Measurements from ENCODE around the gene PCDH7. TPM values are rescaled to one million over a fixed set of nuclear protein-coding genes. Genes with fewer than 3 reads are reported as not detected.

The PCDH7 gene
- polyA plus RNA-seq, 1 donor from 2014 or later, result 12.6 TPM

DNA sequence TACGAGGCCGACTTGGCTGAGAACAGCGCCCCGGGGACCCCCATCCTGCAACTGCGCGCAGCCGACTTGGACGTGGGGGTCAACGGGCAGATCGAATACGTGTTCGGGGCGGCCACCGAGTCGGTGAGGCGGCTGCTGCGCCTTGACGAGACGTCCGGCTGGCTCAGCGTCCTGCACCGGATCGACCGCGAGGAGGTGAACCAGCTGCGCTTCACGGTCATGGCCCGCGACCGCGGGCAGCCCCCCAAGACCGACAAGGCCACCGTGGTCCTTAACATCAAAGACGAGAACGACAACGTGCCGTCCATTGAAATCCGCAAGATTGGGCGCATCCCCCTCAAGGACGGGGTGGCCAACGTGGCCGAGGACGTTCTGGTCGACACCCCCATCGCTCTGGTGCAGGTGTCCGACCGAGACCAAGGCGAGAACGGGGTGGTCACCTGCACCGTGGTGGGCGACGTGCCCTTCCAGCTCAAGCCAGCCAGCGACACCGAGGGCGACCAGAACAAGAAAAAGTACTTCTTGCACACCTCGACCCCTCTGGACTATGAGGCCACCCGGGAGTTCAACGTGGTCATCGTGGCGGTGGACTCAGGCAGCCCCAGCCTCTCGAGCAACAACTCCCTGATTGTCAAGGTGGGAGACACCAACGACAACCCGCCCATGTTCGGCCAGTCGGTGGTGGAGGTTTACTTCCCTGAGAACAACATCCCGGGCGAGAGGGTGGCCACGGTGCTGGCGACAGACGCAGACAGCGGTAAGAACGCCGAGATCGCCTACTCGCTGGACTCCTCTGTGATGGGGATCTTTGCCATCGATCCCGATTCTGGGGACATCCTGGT, 2.4 kb downstream of the PCDH7 start:
- peaks cover 53% of the 10 kb centered on the region for H3K79me2 ChIP-seq (replicated peaks; ENCODE audit: insufficient read depth, low read length)
- no peaks in the 10 kb centered on the region for H3K27me3 ChIP-seq (ENCODE audit: insufficient read depth, low read depth, low read length)
- H3K4me3 ChIP-seq (ENCODE audit: low read length), result peak overlapping the region; percentile 96
- H4K20me1 ChIP-seq (ENCODE audit: insufficient read depth), result no peaks in the 10 kb centered on the region
- H3F3A ChIP-seq (ENCODE audit: insufficient read depth, low read length, poor library complexity, severe bottlenecking), result no peaks in the 10 kb centered on the region
- peak overlapping the region; percentile 80 for H3K9ac ChIP-seq (ENCODE audit: low read length)
- no peaks in the 10 kb centered on the region for H3K9me2 ChIP-seq (ENCODE audit: insufficient read depth, low read length)
- no peaks in the 10 kb centered on the region for H3K9me3 ChIP-seq (ENCODE audit: low read length)
- H2AFZ ChIP-seq (ENCODE audit: low read depth, low read length), result peak overlapping the region; percentile 38
- no peak overlapping the region for H3K4me2 ChIP-seq (ENCODE audit: low read length)
- TF ChIP-seq POLR2AphosphoS5 (IDR thresholded peaks at IDR 0.05), result no peak
- TF ChIP-seq EP300 (conservative IDR thresholded peaks at IDR 0.05; ENCODE audit: poor library complexity, severe bottlenecking), result no peak
- TF ChIP-seq EZH2 (IDR thresholded peaks at IDR 0.05; ENCODE audit: borderline replicate concordance, insufficient read depth, low read length, poor library complexity, severe bottlenecking), result no peak
- no peak for TF ChIP-seq REST (IDR thresholded peaks at IDR 0.05; ENCODE audit: borderline replicate concordance)
- TF ChIP-seq, protein P1, sequence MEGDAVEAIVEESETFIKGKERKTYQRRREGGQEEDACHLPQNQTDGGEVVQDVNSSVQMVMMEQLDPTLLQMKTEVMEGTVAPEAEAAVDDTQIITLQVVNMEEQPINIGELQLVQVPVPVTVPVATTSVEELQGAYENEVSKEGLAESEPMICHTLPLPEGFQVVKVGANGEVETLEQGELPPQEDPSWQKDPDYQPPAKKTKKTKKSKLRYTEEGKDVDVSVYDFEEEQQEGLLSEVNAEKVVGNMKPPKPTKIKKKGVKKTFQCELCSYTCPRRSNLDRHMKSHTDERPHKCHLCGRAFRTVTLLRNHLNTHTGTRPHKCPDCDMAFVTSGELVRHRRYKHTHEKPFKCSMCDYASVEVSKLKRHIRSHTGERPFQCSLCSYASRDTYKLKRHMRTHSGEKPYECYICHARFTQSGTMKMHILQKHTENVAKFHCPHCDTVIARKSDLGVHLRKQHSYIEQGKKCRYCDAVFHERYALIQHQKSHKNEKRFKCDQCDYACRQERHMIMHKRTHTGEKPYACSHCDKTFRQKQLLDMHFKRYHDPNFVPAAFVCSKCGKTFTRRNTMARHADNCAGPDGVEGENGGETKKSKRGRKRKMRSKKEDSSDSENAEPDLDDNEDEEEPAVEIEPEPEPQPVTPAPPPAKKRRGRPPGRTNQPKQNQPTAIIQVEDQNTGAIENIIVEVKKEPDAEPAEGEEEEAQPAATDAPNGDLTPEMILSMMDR (IDR thresholded peaks at IDR 0.05; ENCODE audit: poor library complexity, severe bottlenecking), result no peak
- TF ChIP-seq SMC3 (conservative IDR thresholded peaks at IDR 0.05; ENCODE audit: poor library complexity), result no peak
- no peak for TF ChIP-seq MXI1 (conservative IDR thresholded peaks at IDR 0.05; ENCODE audit: poor library complexity, severe bottlenecking)
- TF ChIP-seq RAD21 (conservative IDR thresholded peaks at IDR 0.05), result no peak
- no peak for TF ChIP-seq TAF1 (IDR thresholded peaks at IDR 0.05; ENCODE audit: low read depth)
- no peak overlapping the region for H3K27ac ChIP-seq (ENCODE audit: low read length)
- H3K36me3 ChIP-seq (ENCODE audit: insufficient read depth, low read length), result no peaks in the 10 kb centered on the region

GRCh38 chr4:30723201-30723955, 3.2 kb downstream of the PCDH7 start:
- H3K36me3 ChIP-seq (ENCODE audit: insufficient read depth, low read length), result no peaks in the 10 kb centered on the region
- TF ChIP-seq EP300 (conservative IDR thresholded peaks at IDR 0.05; ENCODE audit: poor library complexity, severe bottlenecking), result no peak
- TF ChIP-seq, protein P1 (IDR thresholded peaks at IDR 0.05; ENCODE audit: poor library complexity, severe bottlenecking), result no peak
- no peak for TF ChIP-seq REST (IDR thresholded peaks at IDR 0.05; ENCODE audit: borderline replicate concordance)
- TF ChIP-seq EZH2 (IDR thresholded peaks at IDR 0.05; ENCODE audit: borderline replicate concordance, insufficient read depth, low read length, poor library complexity, severe bottlenecking), result no peak
- TF ChIP-seq SMC3 (conservative IDR thresholded peaks at IDR 0.05; ENCODE audit: poor library complexity), result no peak
- H3K27me3 ChIP-seq (ENCODE audit: insufficient read depth, low read depth, low read length), result no peaks in the 10 kb centered on the region
- peak overlapping the region; percentile 80 for H3K9ac ChIP-seq (ENCODE audit: low read length)
- no peaks in the 10 kb centered on the region for H3F3A ChIP-seq (ENCODE audit: insufficient read depth, low read length, poor library complexity, severe bottlenecking)
- H4K20me1 ChIP-seq (ENCODE audit: insufficient read depth), result no peaks in the 10 kb centered on the region
- no peak overlapping the region for H3K27ac ChIP-seq (ENCODE audit: low read length)
- no peaks in the 10 kb centered on the region for H3K9me2 ChIP-seq (ENCODE audit: insufficient read depth, low read length)
- H2AFZ ChIP-seq (ENCODE audit: low read depth, low read length), result no peak overlapping the region
- peak overlapping the region; percentile 96 for H3K4me3 ChIP-seq (ENCODE audit: low read length)
- H3K79me2 ChIP-seq (replicated peaks; ENCODE audit: insufficient read depth, low read length), result peaks cover 61% of the 10 kb centered on the region
- H3K9me3 ChIP-seq (ENCODE audit: low read length), result no peaks in the 10 kb centered on the region
- H3K4me2 ChIP-seq (ENCODE audit: low read length), result peak overlapping the region; percentile 66
